SH-SY5Y (cell line): ENCODE measurements around the gene NUP62CL.

Source experiments
- GATA2 ChIP-seq: IDR thresholded peaks from 2 replicates; pipeline ENCODE4 v1.6.1; 2011; ENCODE audit warnings: mild to moderate bottlenecking, low read depth, low read length
- GATA3 ChIP-seq: IDR thresholded peaks from 2 replicates; pipeline ENCODE4 v1.6.1; 2011; ENCODE audit warnings: low read depth, mild to moderate bottlenecking, low read length, moderate library complexity

DNA sequence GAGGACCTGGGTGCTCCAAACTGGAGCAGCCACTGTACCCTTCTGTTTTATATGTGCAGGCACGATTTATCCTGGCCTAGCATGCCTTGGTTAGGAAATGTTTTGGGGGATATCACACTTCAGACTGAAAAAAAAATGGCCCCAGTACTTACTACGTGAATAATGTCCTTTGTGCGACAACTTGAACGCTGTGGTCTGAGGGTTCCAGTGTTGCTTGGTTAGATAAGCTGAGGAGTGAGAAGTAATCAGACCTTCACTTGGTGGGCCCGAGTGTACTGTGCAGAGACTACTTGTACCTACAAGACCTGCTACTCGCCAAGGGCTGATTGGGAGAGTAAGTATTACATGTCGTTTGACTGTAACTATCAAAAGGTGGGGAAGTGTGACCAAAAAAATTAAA lies 856 bp upstream of the NUP62CL start:
- TF ChIP-seq GATA3, result no peak
- TF ChIP-seq GATA2, result no peak
